Activated CD4-positive, alpha-beta T cell treated with anti-CD3 and anti-CD28 coated beads, Interleukin-2, amount 50 U/mL, for 4 hours (primary cell): Measurements from ENCODE around the gene CRLF1.

ENCODE experiments used
- DNase-seq, 2 experiments: peaks; one replicate each; pipeline ENCODE4 v3.0.0-alpha.2; 2020

The CRLF1 gene

DNA sequence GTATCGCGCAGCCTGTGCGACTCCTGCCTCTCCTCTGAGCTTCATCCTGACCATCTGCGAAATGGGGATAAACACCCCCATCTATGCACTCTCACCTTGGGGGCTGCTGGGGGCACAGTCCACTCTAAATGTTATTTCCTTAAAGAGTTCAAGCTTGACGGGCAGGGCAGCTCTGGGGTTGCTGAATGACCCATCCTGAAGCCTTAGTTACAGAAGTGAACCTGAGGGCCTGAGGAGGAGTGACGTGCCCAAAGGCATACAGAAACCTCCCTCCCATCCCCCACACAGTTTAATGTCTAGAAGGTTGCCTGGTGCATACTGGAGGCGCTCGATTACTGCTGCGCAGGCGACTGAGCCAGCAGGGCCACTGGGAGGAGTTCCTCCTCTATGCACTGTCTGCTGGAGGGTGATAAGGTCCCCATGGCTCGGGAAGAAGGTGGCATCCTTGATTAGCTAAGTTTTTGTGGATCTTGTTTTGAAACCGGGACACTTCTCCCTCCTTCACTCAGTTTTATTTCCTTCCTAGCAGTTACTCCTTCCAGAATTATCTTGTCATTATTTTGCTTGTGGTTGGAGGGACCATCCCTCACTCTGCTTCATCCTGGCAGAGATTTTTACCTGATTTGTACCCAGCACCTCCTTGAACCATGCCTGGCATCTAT is 62.7 kb downstream of the CRLF1 start:
- DNase-seq, result peak; percentile 55 to 58
